NAMALWA (cell line): ENCODE data around the gene PROCR.
"Not testable (repeated sequence)": the region's sequence is repeated elsewhere in the genome, so short reads cannot be mapped to it uniquely, and the experiment has no call there.

Source experiments
- DNase-seq: peaks from one replicate; pipeline ENCODE4 v3.0.0-alpha.2; 2015; ENCODE audit warnings: low spot score

The PROCR gene

DNA sequence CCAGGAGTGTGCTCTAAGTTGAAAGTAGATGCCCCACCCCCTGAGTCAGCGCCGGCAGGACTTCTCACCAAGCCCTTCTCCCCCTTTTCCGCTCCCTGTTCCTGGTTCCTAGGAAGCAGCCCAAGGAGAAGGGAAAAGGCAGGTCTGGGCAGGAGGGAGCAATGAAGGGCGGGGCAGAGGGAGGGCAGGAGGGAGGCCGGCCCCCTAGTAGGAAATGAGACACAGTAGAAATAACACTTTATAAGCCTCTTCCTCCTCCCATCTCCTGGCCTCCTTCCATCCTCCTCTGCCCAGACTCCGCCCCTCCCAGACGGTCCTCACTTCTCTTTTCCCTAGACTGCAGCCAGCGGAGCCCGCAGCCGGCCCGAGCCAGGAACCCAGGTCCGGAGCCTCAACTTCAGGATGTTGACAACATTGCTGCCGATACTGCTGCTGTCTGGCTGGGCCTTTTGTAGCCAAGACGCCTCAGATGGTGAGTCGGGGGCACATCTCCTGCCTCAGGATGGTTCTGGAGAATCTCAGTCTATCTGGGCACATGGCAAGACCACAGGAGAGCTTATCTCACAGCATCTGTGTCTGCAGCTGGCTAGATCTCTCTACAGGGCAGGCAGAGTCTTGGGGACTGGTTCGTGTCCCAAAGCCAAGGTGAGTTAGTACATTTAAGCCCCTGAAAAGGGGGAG, at the start of gene PROCR:
PROCR (plus strand) TSS at position 320 of the 681 bp plus-strand sequence; CDS start at position 403, 83 bp downstream.
- no peak for DNase-seq

DNA sequence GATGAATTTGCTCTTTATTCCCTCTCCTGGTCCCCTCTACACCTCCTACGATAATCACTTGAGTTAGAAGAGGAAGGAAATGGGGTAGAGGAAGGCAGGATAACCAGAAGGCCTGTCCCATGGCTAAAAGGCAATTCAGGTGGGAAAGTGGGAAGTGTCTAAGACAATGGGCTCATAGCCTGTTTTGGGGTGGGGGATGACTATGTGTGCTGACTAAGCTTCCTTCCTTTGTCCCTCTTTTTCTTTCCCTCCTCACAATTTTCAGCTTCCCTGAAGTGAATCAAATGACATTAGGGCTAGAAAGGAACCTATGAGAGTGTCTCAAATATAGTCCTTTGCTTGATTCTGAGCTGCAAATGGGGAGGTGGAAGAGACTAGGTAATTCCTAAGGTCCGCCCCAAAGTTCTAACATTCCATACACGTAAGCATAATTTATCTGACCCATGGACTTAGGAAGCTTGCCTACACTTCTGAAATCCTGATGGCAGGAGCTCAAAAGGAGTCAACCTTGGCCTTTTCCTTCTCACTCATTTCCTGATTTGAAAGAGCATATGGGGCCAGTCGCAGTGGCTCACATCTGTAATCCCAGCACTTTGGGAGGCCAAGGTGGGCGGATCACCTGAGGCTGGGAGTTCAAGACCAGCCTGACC, 49.0 kb upstream of the PROCR start:
- no peak for DNase-seq

DNA sequence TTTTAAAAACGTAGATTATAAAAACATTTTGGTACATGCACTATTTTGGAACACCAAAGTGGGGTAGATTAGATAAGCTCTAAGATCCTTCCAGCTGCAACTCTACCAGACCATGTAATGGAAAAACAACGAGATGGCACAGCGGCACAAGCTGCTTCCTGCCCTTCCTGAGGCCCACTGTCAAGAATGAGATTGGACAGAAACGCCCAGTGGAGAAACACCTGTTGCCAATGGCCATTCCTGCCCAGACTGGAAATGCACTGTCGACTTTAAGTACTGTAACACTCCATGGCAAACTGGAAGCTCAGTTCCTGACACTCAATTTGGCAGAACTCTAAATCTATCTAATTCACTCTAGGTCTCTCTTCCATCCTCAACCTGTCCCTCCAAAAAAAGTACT, 46.1 kb upstream of the PROCR start:
- no peak for DNase-seq

DNA sequence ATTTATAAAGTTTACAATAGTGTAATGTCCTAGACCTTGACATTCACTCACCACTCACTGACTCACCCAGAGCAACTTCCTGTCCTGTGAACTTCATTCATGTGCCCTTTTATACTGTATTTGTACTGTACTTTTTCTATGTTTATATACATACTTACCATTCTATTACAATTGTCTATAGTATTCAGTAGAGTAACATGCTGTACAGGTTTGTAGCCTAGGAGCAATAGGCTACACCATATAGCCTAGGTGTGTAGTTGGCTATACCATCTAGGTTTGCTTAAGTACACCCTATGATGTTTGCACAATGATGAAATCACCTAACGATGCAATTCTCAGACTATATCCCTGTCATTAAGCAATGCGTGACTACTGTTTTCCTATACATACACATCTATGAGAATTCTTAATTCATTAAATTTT, 42.2 kb upstream of the PROCR start:
- DNase-seq = no peak

DNA sequence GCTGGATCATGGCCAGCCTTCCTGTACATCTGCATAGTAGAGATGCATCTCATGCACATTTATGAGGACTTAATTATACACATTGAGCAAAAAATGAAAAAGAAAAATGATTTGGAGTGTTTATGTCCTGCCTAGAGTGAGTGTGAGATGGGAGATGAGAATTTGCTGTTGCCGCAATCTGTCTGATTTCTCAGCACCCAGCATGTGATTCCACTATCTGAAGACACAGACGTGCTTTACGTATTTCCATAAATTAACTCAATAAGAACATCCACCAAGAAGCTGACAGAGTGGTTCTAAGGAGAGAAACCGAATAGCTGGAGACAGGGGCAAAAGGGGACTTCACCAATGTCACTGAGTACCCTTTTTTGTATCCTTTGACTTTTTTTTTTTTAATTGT, 39.9 kb upstream of the PROCR start:
- DNase-seq = no peak

DNA sequence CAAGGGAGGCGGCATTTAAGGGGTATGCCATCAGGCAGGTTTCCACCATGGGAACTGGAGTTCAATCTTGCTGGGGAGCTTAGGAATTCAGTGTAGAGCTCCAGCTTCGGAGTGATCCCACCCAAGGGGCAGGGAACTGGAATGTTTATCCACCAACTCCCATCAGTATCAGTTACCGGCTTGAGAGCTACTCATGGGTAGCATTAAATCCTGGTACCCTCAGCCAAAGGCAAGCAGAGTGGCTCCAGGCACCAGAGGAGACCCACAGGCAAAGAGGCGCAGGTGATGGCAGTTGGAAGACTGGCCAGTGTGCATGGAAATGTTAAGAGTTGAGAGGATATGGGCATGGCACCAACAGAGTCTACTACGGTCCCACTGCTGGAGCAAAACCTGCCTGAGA, 38.8 kb upstream of the PROCR start:
- DNase-seq = no peak

DNA sequence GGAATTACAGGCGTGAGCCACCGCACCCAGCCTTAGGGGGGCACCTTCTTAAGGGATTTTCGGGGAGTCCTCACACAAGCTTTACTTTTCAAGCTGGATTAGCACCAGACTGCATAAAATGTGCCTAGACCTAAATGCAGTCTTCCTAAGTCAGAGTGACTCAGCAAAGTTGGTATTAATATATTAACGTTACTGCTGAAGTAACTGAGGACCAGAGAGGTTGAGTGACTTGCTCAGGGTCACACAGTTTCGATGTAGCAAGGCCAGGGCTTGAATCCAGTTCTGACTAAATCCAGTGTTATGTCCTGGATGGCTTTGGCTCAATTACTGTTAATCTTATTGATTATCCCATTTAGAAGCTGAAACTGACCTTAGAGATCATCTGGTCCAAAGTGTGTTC, 38.1 kb upstream of the PROCR start:
- no peak for DNase-seq

DNA sequence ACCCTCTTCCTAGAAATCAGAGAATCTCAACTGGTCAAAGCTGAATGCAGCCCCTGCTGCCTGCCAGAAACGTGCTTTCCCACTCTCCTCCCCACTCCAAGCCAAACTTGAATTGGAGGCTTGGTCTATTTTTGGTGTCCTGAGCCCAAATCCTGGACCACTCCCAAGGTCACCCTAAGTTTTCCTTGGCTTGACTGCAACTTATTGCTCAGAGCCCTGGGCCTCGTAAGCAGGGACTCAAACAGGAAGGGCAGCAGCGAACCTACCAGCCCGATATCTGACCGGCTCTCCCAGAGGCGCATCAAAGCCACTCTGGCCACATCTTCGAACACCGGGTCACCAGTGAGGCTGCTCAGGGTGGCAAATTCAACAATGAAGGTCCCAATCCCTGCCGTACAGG, 37.4 kb upstream of the PROCR start:
- no peak for DNase-seq

DNA sequence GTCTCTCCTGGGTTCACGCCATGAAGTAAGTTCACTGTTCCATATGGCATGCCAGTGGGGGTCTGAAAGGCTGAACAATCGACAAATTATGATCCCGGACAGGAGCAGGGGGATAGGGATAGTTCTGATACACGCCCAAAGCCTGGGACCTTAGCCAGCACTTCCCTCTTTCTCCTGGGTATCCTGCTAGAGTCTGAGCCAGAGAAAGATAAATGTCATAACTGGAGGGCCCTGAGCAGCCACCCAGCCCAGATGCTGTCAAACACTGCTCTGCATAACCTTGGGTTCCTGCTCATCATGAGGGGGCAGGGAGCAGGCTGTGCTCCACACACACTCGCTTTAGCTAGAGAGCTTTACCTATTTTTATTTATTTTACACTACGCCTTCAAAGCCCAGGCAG, 37.0 kb upstream of the PROCR start:
- DNase-seq = no peak

DNA sequence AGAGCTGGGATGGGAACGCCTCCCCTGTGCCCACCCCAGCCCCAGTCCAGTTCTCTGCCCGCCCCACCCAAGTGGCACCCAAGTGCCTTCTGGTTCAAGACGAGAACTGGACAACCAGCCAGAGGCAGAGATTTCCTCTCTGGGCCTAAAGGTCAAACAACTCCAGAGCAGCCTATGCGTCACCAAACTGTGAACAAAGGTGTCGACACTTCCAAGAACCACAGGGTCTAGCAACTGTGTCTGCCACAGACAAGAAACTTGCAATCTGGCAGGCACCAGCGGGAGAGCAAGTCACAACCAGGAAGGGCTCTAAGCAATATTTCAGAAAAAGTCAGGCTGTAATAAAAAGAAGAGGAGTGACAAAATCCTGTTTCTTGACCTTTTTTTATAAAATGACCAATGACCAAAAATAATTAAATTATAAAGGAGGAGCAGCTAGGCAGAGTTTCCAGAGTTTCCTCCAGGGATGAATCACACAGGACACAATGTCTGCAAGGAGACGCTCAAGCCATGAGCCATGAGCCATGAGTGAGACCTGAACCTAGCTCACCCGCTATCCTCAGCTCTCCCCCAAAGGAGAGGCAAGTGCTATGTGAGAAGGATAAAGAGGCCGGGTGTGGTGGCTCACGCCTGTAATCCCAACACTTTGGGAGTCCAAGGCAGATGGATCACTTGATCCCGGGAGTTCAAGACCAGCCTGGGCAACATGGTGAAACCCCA, 35.8 kb upstream of the PROCR start:
- DNase-seq = no peak

DNA sequence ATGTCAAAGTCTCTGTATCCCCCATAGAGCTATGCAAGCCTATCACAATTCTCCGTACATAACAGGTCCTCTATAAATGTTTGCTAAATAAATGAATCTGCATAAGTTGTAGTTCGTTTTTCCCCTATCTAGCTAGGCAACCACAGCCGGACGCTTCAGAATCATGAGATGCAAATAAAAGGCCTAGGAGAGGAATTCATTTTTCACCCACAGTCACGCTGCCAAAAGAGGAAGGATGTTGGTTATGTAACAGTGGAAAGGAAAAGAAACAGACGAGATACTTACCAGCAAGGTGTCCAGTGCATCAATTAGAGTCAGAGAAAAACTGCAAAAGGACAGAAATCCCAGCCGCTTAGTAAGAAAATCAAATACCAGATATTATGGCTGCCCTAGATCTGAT, 27.2 kb upstream of the PROCR start:
- DNase-seq = peak; percentile 45

DNA sequence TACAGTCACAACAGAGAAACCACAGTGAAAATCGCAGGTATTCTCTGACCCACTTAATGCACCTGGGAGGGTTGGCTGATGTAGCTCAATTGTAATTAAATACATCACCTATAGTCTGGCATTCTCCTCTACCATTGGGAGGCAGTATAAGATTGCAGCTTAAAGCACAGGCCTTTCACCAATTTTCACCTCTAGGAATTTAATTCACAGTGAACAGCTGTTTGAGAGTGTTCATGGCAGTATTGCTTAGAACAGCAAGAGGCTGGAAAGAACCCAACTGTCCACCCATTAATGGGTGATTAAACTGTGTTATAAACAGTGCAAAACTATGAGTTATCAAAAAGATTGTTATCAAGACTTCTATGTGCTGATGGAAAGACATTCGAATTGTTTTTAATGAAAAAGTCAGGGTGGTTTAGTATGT, 26.7 kb upstream of the PROCR start:
- DNase-seq = peak; percentile 90

DNA sequence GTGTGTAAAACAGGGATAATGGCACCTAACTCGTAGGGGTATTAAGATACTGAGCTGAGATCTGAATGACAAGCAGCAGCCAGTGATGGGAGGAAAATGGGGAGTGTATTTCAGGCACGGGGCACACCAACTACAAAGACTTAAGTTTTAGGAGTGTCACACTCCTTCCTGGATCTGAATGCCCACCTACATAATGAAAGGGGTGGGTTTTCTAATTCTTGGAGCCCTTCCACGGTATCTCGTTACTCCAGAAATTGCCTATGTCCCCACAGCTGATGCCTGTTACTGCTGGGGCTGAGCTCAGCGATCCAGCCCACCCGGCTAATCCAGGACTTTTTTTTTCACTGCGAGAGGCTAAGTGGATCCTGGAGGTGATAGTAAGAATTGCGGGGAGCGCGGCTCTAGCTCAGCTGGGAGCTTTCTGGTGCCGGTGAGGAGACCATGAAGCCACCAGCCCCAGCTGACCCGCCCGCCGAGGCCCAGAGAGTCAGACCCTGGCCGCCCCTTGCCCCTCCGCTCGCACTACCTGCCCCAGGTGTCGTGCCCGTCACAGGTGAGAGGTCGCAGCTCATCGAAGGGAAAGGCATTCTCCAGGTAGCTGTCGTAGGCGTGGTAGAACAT, 25.5 kb upstream of the PROCR start:
- DNase-seq = peak; percentile 29

DNA sequence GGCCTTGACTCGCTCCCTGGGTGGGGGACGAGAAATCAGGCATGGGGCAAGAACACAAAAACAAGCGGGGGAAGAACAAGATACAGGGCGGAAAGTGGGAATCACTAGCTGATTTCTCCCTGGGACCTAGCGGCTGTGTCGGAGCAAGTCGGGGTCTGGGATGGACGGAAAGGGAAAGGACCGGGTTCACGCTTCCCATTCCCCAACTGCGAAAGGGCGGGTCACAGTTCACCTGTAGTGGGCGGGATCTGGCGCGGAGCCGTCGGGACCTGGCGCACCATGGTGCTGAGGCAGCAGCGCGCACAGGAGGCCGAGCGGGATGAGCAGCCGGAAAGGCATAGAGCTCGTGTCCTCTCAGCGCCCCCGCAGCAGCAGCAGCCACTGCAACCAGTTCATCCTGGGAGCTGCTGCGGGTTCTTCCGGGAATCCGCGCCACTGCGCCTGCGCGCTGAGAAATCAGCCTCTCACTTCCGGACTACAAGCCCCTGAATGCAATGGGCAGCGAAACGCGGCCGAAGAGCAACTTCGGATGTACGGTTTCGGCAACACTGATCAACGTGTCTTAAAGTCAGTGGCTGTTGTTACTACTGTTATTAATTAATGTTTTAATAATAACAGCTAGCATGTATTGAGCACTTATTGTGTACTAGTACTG, 24.8 kb upstream of the PROCR start, which contains the start of gene EDEM2:
EDEM2 (minus strand) TSS at position 417 of the 655 bp plus-strand sequence; CDS start at position 339, 78 bp downstream.
- DNase-seq = peak; percentile 97

DNA sequence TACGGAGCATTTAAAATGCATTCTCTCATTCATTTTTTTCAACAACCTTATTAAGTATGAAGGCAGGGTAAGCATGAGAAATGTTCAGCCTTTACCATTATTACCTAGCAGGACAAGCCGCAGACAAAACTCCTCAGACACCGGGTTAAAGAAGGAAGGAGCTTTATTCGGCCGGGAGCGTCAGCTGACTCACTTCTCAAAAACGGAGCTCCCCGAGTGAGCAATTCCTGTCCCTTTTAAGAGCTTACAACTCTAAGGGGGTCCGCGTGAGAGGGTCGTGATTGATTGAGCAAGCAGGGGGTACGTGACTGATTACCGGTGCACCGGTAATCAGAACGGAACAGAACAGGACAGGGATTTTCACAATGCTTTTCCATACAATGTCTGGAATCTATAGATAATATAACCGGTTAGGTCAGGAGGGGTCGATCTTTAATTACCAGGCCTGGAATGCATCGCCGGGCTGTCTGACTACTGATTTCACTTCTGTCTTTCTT, 24.2 kb upstream of the PROCR start:
- DNase-seq = not testable (repeated sequence)

DNA sequence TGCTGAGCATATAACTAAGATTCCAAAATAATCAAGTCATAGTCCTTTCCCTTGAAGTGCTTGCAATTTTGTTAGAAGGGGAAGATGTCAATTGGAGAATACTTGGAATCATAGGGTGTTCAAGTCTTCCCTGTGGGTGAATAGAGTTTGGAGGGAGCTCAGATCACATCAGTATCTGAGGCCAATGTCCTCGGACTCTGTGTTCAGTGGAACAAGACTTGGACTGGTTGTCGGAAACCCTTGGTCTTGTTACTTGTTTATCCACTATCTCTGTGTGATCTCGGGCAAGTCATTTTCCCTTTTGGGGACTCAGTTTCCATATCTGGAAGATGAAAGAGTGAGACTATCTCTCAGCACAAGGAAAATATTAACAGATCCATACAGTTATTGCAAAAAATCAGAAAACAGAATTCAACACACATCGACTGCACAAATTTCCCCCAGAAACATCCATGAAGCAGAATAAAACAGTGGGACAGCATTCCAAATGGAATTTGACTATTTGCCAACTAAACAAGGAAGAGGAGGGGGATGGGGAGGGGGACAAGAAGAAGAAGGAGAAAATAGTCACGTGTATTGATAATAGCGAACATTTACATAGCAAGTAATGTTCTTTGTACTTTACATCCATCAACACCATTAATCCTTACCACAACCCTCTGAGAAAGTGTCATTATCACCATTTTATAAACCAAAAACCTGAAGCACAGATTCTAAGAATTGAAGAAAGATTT, 20.9 kb upstream of the PROCR start:
- DNase-seq = no peak

DNA sequence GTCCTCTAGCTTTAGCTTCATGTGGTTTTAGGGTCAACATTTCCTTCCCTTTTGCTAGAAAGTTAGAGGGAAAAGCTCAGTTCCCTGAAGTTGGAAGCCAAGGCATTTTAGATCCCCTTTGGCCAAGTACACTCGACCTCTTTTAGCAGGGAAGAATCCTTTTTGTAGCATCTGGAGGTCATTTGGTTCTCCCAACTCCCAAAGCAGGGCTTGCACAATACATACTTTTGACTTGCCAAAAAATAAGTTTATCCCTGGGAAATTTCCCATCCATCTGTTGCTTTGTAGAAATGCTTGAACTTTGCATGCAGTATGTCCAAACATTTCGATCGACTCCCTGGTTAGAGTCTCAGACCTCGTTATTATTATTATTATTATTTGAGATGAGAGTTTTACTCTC, 20.1 kb upstream of the PROCR start:
- no peak for DNase-seq

DNA sequence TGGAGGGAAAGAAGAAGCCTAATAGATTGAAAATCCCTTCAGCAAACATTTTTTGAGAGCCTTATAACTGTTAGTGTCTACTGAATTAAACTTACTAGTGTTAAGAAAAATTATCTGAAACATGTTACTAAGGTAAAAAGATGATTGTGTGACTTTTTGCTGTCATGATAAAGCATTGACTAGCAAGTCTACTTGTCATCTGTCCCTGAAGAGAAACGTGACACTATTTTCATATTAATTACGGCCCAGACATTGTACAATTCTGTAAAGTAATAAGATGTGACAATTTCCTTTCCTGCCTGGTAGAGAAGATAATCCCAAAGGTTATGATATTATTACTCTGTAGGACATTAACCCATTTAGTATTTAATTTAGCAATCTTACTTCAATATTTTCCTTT, 15.9 kb upstream of the PROCR start:
- no peak for DNase-seq

DNA sequence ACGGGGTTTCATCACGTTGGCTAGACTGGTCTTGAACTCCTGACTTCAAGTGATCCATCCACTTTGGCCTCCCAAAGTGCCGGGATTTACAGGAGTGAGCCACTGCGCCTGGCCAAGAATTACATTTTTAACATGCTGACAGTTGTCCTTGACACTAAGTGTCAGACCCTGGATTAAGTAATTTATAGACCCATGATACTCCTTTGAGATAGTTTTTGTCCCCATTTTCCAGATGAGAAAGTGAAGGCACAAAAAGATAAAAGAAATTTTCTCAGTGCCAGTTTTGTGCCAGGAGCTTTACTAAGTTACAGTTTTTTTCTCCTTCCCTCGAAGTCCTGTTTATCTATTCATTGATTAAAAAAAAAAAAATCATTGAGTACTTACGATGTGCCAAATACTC, 14.9 kb upstream of the PROCR start:
- no peak for DNase-seq

DNA sequence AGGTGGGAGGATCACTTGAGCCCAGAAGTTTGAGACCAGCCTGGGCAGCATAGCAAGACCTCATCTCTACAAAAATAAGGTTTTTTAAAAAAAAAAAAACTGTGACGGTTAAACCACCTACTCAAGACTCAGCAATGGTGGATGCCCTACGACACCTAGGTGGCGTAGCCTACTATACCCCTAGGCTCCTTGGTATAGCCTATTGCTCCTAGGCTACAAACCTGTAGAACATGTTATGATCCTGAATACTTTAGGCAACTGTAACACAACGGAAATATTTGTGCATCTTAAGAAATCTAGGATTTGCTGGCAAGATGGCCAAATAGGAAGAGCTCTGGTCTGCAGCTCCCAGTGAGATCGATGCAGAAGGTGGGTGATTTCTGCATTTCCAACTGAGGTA, 11.5 kb upstream of the PROCR start:
- not testable (repeated sequence) for DNase-seq

DNA sequence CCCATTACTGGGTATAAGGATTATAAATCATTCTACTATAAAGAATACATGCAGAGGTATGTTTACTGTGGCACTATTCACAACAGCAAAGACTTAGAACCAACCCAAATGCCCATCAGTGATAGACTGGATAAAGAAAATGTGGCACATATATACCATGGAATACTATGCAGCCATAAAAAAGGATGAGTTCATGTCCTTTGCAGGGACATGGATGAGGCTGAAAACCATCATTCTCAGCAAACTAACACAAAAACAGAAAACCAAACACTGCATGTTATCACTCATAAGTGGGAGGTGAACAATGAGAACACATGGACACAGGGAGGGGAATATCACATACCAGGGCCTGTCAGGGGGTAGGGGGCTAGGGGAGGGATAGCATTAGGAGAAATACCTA, 7.3 kb upstream of the PROCR start:
- not testable (repeated sequence) for DNase-seq
